Jurkat, Clone E6-1 (cell line): Measurements from ENCODE around the gene TP53BP2.
"Not testable (repeated sequence)": the region's sequence is repeated elsewhere in the genome, so short reads cannot be mapped to it uniquely, and the experiment has no call there.

Experiments
- DNase-seq: peaks from one replicate; pipeline ENCODE4 v3.0.0-alpha.2; 2011; ENCODE audit warnings: low read depth, low spot score
- H3K4me3 ChIP-seq: 2 replicates; pipeline ENCODE4 v1.5.1; 2011; ENCODE audit warnings: mild to moderate bottlenecking, low read length, control low read depth, moderate library complexity

Gene TP53BP2

GRCh38 chr1:223813645-223814044 is 32.1 kb downstream of the TP53BP2 start:
- no peak overlapping the region for H3K4me3 ChIP-seq
- no peak for DNase-seq

- no peak for DNase-seq
- no peak overlapping the region for H3K4me3 ChIP-seq
Measured at GRCh38 chr1:223811634-223812101, 34.1 kb downstream of the TP53BP2 start.

GRCh38 chr1:223810586-223810985 is 35.2 kb downstream of the TP53BP2 start:
- H3K4me3 ChIP-seq = no peak overlapping the region
- no peak for DNase-seq

- DNase-seq, H3K4me3 ChIP-seq: not testable (repeated sequence)
Measured at GRCh38 chr1:223809905-223810304, 35.8 kb downstream of the TP53BP2 start.

- DNase-seq = no peak
- H3K4me3 ChIP-seq = no peak overlapping the region
Measured at GRCh38 chr1:223803211-223803610, 42.5 kb downstream of the TP53BP2 start.

- no peak overlapping the region for H3K4me3 ChIP-seq
- DNase-seq = no peak
Measured at GRCh38 chr1:223802602-223803001, 43.1 kb downstream of the TP53BP2 start.

GRCh38 chr1:223802032-223802431 is 43.7 kb downstream of the TP53BP2 start:
- H3K4me3 ChIP-seq = no peak overlapping the region
- no peak for DNase-seq

- no peak overlapping the region for H3K4me3 ChIP-seq
- no peak for DNase-seq
Measured at GRCh38 chr1:223796210-223796609, 49.5 kb downstream of the TP53BP2 start.

GRCh38 chr1:223794136-223794880 is 51.4 kb downstream of the TP53BP2 start:
- no peak overlapping the region for H3K4me3 ChIP-seq
- DNase-seq = no peak

- no peak for DNase-seq
- no peak overlapping the region for H3K4me3 ChIP-seq
Measured at GRCh38 chr1:223793716-223794115, 52.0 kb downstream of the TP53BP2 start.

- DNase-seq = no peak
- no peak overlapping the region for H3K4me3 ChIP-seq
Measured at GRCh38 chr1:223792046-223792445, 53.7 kb downstream of the TP53BP2 start.

- no peak for DNase-seq
- H3K4me3 ChIP-seq = no peak overlapping the region
Measured at GRCh38 chr1:223788746-223789415, 56.9 kb downstream of the TP53BP2 start.

GRCh38 chr1:223785808-223786207 is 59.9 kb downstream of the TP53BP2 start:
- no peak for DNase-seq
- no peak overlapping the region for H3K4me3 ChIP-seq

- no peak for DNase-seq
- H3K4me3 ChIP-seq = no peak overlapping the region
Measured at GRCh38 chr1:223784541-223784940, 61.2 kb downstream of the TP53BP2 start.

- no peak overlapping the region for H3K4me3 ChIP-seq
- DNase-seq = no peak
Measured at GRCh38 chr1:223783676-223784075, 62.1 kb downstream of the TP53BP2 start.

- no peak for DNase-seq
- H3K4me3 ChIP-seq = no peak overlapping the region
Measured at GRCh38 chr1:223780949-223781348, 64.8 kb downstream of the TP53BP2 start.

- no peak for DNase-seq
- H3K4me3 ChIP-seq = no peak overlapping the region
Measured at GRCh38 chr1:223780318-223780717, 65.4 kb downstream of the TP53BP2 start.

GRCh38 chr1:223776826-223777454 is 68.8 kb downstream of the TP53BP2 start:
- no peak for DNase-seq

GRCh38 chr1:223776075-223776814 is 69.5 kb downstream of the TP53BP2 start:
- DNase-seq = no peak
- no peak overlapping the region for H3K4me3 ChIP-seq

More at GRCh38 chr1:223776826-223777454, 68.8 kb downstream of the TP53BP2 start:
- H3K4me3 ChIP-seq = no peak overlapping the region

GRCh38 chr1:223775711-223776074 is 70.1 kb downstream of the TP53BP2 start:
- no peak for DNase-seq
- H3K4me3 ChIP-seq = no peak overlapping the region
